Heart right ventricle (tissue), 16 donors: ENCODE measurements around the gene SHISAL2A. TPM values are rescaled to one million over a fixed set of nuclear protein-coding genes. Genes with fewer than 3 reads are reported as not detected.

Experiments
- ATAC-seq, 8 donors: fragments of 200-7000 bp; cut with Tn5 transposase; one replicate each; pipeline ENCODE4 v1.9.1; 2020; ENCODE audit warnings: mild to moderate bottlenecking in 8 of 8, moderate library complexity in 8 of 8, moderate number of reproducible peaks in 1 of 8
- DNase-seq, 2 donors: peaks; one replicate each; pipeline ENCODE4 v3.0.0-alpha.2; 2020
- H3K27ac ChIP-seq, 10 donors: fragments of 200-600 bp; sonication (generic) in 2 of 10; one replicate each; pipeline versions ENCODE4 v1.5.0 to v1.8.0; 2020 to 2022; ENCODE audit warnings: mild to moderate bottlenecking in 3 of 10
- H3K27me3 ChIP-seq, 7 donors: fragments of 200-600 bp; one replicate each; pipeline ENCODE4 v1.8.0; 2021 to 2022; ENCODE audit warnings: mild to moderate bottlenecking in 2 of 7
- H3K36me3 ChIP-seq, 9 donors: fragments of 200-600 bp; sonication (generic) in 1 of 9; one replicate each; pipeline versions ENCODE4 v1.5.0 to v1.8.0; 2020 to 2022; ENCODE audit warnings: mild to moderate bottlenecking in 2 of 9
- H3K4me1 ChIP-seq, 9 donors: fragments of 200-600 bp; sonication (generic) in 1 of 9; one replicate each; pipeline versions ENCODE4 v1.5.0 to v1.8.0; 2020 to 2022; ENCODE audit warnings: mild to moderate bottlenecking in 4 of 9
- H3K4me3 ChIP-seq, 10 donors: fragments of 200-600 bp; sonication (generic) in 2 of 10; one replicate each; pipeline versions ENCODE4 v1.5.0 to v1.8.0; 2020 to 2022; ENCODE audit warnings: mild to moderate bottlenecking in 7 of 10, moderate library complexity in 2 of 10
- H3K9me3 ChIP-seq, 11 donors: fragments of 200-600 bp in 10 of 11; sonication (generic) in 2 of 11; one replicate each; pipeline versions ENCODE4 v1.5.0 to v1.8.0; 2013 to 2022; ENCODE audit warnings: mild to moderate bottlenecking in 2 of 11, control low read depth in 1 of 11, moderate library complexity in 1 of 11
- WGBS, 2 donors: extraction: QIAGEN DNeasy Blood & Tissue Kit; methylation state at CpG; one replicate each; pipeline ENCODE4 v1.1.7; 2013; ENCODE audit warnings: inconsistent platforms in 1 of 2; 5-methylcytosine and 5-hydroxymethylcytosine counted together
- intact Hi-C, 10 donors: fragments of 100-400 bp; cut with DNase I; formaldehyde crosslinking; loops; one replicate each; pipeline versions ENCODE4 v1.11.1 to v1.14.2; 2022
- polyA plus RNA-seq, 2 donors: library from polyadenylated mRNA; stranded (reverse); fragments of 200-250 nt; gene quantifications; one replicate each; pipeline ENCODE4 v1.2.3, GENCODE V29; 2013
- total RNA-seq, 10 donors: library from RNA; stranded (reverse); fragmentation: NEBNext Ultra II Directional in 3 of 10; extraction: Animal tissue kit (Norgen Biotek cat#: 25700) in 3 of 10; gene quantifications; one replicate each; pipeline versions ENCODE4 v1.2.1 to v1.2.4, GENCODE V29; 2021 to 2023
- TF ChIP-seq, protein P1 (sequence below), 9 donors: fragments of 200-600 bp; sonication (generic) in 2 of 9; IDR thresholded peaks; one replicate each; pipeline versions ENCODE4 v1.5.0 to v1.8.0; 2021 to 2022; ENCODE audit warnings: antibody characterized with exemption in 9 of 9, mild to moderate bottlenecking in 5 of 9, moderate library complexity in 1 of 9
- donor health status: Arrhythmogenic right ventricular cardiomyopathy.
- donor health status: ischemic (EF 13 %, LVEDD 7.1; RV severe dilation, severe dysfunction).
- donor health status: healthy with polysubstance abuse.
- donor health status: DM: no; HTN: yes; CAD: no.
- donor health status: DM: no; HTN: no; CAD: no.
- donor health status: ischemic (EF 25% LVEDD 6.9; RV normal size, moderate dysfunction).
- donor health status: ischemic (EF 25% LVEDD 5.7; RV mildly dilated, moderate dysfunction).
- donor health status: healthy.
- donor health status: DM: yes; HTN: yes; CAD: no.
- donor health status: Ischemic cardiomyopathy.
- donor health status: ischemic (EF 35%, LVEDD 5.7; RV mildly dilated, moderate dysfunction).
- donor health status: nonischemic (EF 11% LVEDD 7.7; RV severe dilation, severe dysfunction).
- donor health status: DM: yes; HTN: yes; CAD: no.
- donor health status: PGD.
- donor health status: ischemic (EF 29% LVEDD 5.4; RV normal size, mild dysfunction).
- donor health status: nonischemic (EF 23%, LVEDD 6.1; RV moderate dilation, normal function).

SHISAL2A gene
- total and polyA plus RNA-seq, 12 donors = 0.10 to 0.22 (median 0.19) TPM; not detected in 9

DNA sequence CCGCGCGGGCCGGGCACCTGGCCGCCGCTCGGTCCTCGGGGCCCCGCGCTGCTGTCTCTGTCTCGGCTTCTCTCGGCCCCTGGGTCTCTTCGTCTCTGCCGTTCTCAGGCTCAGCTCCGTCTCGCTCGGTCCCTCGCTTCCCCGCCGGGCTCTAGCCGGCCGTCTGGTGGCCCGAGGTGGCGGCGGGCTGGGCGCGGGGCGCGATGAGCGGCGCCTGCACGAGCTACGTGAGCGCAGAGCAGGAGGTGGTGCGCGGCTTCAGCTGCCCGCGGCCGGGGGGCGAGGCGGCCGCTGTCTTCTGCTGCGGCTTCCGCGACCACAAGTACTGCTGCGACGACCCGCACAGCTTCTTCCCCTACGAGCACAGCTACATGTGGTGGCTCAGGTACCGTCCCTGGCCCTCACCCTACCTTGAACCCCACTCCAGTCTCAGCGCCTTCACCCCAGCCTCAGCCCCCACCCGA lies 355 bp downstream of the SHISAL2A start:
- Histone ChIP-seq H3K4me3 (peak overlapping the region; percentile 30 to 57 (median 41)), H3K4me1 (peaks cover 0 to 40% (median 8%) of the 10 kb centered on the region in 9 donors), H3K27me3 (peaks cover 11 to 37% (median 31%) of the 10 kb centered on the region in 7 donors), H3K27ac (peak overlapping the region in 1 of 10 donors; percentile 84), H3K9me3 (no peaks in the 10 kb centered on the region), H3K36me3 (no peaks in the 10 kb centered on the region)
- intact Hi-C loops = loop anchor here in 1 of 10 donors (10.0 kb wide), 1 partner anchor 79 kb away; the partner anchor contains the start of gene TUT4
- WGBS, 2 donors = 4 to 6% methylated on average over 43 to 52 of the region's 52 CpGs
- peak in 1 of 2 donors; percentile 13 for DNase-seq
- TF ChIP-seq, protein P1, sequence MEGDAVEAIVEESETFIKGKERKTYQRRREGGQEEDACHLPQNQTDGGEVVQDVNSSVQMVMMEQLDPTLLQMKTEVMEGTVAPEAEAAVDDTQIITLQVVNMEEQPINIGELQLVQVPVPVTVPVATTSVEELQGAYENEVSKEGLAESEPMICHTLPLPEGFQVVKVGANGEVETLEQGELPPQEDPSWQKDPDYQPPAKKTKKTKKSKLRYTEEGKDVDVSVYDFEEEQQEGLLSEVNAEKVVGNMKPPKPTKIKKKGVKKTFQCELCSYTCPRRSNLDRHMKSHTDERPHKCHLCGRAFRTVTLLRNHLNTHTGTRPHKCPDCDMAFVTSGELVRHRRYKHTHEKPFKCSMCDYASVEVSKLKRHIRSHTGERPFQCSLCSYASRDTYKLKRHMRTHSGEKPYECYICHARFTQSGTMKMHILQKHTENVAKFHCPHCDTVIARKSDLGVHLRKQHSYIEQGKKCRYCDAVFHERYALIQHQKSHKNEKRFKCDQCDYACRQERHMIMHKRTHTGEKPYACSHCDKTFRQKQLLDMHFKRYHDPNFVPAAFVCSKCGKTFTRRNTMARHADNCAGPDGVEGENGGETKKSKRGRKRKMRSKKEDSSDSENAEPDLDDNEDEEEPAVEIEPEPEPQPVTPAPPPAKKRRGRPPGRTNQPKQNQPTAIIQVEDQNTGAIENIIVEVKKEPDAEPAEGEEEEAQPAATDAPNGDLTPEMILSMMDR (IDR thresholded peaks at IDR 0.05) = no peak
- peak in 3 of 8 donors; percentile 19 to 34 (median 32) for ATAC-seq

DNA sequence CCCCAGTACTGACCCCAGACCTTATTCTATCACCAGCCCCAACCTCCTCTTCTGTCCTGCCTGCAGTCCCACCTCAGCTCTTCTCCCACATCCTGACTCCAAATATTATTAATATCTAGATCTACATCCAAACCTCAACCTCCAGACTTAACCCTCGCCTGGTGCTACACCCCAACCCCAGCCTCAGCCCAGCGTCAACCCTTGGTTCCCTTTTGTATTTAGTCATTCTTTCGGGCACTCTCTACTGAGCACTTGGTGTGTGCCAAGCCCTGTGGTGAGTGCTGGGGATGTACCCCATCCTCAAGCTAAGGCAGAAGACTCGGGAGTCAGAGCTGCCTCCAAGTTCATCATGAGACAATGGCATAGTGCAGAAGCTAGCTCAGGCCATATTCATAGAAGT lies 1.1 kb downstream of the SHISAL2A start:
- TF ChIP-seq, protein P1 (IDR thresholded peaks at IDR 0.05) = no peak
- H3K27me3 ChIP-seq = peaks cover 11 to 37% (median 31%) of the 10 kb centered on the region in 7 donors
- ATAC-seq = no peak
- no peaks in the 10 kb centered on the region for H3K9me3 ChIP-seq
- DNase-seq = no peak
- 91 to 98% methylated on average over 4 of the region's 4 CpGs for WGBS, 2 donors
- peak overlapping the region in 1 of 10 donors; percentile 84 for H3K27ac ChIP-seq
- intact Hi-C loops = loop anchor here in 1 of 10 donors (10.0 kb wide), 1 partner anchor 79 kb away; the partner anchor contains the start of gene TUT4
- H3K4me1 ChIP-seq = peaks cover 0 to 41% (median 8%) of the 10 kb centered on the region in 9 donors
- H3K4me3 ChIP-seq = peak overlapping the region in 1 of 10 donors; percentile 57
- H3K36me3 ChIP-seq = no peaks in the 10 kb centered on the region

DNA sequence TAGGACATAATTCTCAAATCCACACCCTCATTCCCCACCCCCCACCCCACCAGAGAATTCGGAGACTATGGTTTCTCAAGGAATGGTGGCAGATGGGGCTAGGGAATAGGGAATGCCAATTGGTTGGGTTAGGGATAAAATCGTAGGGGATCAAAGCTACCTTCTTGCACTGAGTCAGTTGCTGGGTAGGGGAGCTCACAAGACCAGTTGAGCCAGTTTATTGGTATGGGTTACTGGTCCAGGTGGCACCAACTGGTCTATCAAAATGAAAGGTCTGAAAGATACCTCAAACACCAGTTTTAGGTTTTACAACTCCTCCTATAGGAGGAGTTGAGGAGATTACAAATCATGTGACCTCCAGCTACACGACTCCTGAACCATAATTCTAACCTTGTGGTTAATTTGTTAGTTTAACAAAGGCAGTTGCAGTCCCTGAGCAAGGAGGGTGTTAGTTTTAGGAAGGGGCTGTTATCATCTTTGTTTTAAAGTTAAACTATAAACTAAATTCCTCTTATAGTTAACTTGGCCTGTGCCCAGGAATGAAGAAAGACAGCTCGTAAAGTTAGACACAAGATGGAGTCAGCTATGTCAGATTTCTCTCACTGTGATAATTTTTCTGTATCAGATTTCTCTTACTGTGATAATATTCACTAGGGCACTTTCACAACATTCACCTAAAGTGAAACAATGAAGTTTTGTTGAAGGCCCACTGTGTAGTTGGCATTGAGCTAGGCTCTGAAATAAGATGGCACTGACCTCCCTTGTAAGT lies 2.5 kb downstream of the SHISAL2A start:
- WGBS, 2 donors = 86 to 89% methylated on average over 4 of the region's 4 CpGs
- Histone ChIP-seq H3K27ac (peak overlapping the region in 1 of 10 donors; percentile 65), H3K36me3 (no peaks in the 10 kb centered on the region), H3K4me3 (no peak overlapping the region), H3K4me1 (peaks cover 0 to 40% (median 8%) of the 10 kb centered on the region in 9 donors), H3K27me3 (peaks cover 11 to 37% (median 31%) of the 10 kb centered on the region in 7 donors), H3K9me3 (no peaks in the 10 kb centered on the region)
- intact Hi-C loops = loop anchor here in 1 of 10 donors (10.0 kb wide), 1 partner anchor 81 kb away; the partner anchor contains the start of gene TUT4
- ATAC-seq (no peak), DNase-seq (no peak)
- TF ChIP-seq, protein P1 (IDR thresholded peaks at IDR 0.05) = no peak
